Amniotic epithelial cell (primary cell): ENCODE measurements around the gene TRMT10A.
"Not testable (repeated sequence)": the region's sequence is repeated elsewhere in the genome, so short reads cannot be mapped to it uniquely, and the experiment has no call there.

Experiments used
- DNase-seq: peaks from one replicate; pipeline ENCODE4 v3.0.0-alpha.2; 2010; ENCODE audit warnings: low read depth

TRMT10A gene

GRCh38 chr4:99552872-99553271 is 11.0 kb downstream of the TRMT10A start:
- no peak for DNase-seq

GRCh38 chr4:99540277-99540939 is 23.4 kb downstream of the TRMT10A start:
- no peak for DNase-seq

GRCh38 chr4:99537674-99538073 is 26.2 kb downstream of the TRMT10A start:
- no peak for DNase-seq

GRCh38 chr4:99536848-99537247 is 27.0 kb downstream of the TRMT10A start:
- no peak for DNase-seq

- DNase-seq, result no peak
Observed at GRCh38 chr4:99536271-99536670, 27.6 kb downstream of the TRMT10A start.

GRCh38 chr4:99534699-99535098 is 29.1 kb downstream of the TRMT10A start:
- DNase-seq, result not testable (repeated sequence)

- no peak for DNase-seq
Observed at GRCh38 chr4:99529956-99530355, 33.9 kb downstream of the TRMT10A start.

- peak; percentile 1 for DNase-seq
Observed at GRCh38 chr4:99529228-99529627, 34.6 kb downstream of the TRMT10A start.

- DNase-seq, result no peak
Observed at GRCh38 chr4:99518601-99519295, 45.1 kb downstream of the TRMT10A start.

- no peak for DNase-seq
Observed at GRCh38 chr4:99510721-99511120, 53.1 kb downstream of the TRMT10A start, which contains the start of gene C4orf17. C4orf17 (plus strand) TSS chr4:99511021; CDS start chr4:99513082, 2,061 bp downstream.

- DNase-seq, result no peak
Observed at GRCh38 chr4:99507762-99508161, 56.1 kb downstream of the TRMT10A start.

GRCh38 chr4:99507349-99507748 is 56.5 kb downstream of the TRMT10A start:
- DNase-seq, result no peak

GRCh38 chr4:99506781-99507180 is 57.1 kb downstream of the TRMT10A start:
- DNase-seq, result no peak

- no peak for DNase-seq
Observed at GRCh38 chr4:99504804-99505502, 58.9 kb downstream of the TRMT10A start.
